ENCODE data around the gene ICAM5.

DNA sequence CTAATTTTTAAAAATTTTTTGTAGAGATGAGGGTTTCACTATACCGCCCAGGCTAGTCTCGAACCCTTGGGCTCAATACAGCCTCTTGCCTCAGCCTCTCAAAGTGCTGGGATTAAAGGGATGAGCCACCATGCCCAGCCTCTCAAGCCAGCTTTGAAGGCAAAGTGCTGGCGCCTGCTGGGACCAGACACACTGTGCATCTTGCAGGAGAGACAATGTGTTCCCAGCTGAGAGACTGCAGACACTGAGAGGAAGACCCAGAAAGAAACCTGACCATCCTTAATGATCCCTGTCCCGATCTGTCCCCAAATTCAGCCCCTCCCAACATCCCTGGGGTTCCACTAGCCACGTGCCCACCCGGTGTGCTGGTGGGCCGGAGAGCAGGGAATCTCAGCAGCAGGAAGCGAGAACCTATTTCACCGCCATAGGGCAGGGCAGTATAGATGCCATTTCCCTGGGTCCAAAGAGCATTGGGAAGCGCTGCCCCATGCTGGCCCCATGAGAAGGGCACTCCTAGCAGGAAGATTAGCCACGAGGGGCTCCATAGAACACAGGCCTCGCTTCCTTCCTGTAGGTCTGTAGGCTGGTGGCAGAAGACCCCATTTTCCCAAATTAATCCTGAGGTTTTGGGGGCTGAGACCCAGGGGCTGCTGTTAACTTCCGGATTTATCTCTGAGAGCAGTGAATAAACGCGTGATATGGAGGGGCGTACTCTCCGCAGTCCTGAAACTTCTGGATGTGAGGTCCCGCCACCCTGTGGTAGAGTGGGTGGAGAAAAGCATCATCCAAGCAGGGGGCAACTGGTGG, 42.6 kb downstream of the ICAM5 start:
- TF ChIP-seq, protein P1, sequence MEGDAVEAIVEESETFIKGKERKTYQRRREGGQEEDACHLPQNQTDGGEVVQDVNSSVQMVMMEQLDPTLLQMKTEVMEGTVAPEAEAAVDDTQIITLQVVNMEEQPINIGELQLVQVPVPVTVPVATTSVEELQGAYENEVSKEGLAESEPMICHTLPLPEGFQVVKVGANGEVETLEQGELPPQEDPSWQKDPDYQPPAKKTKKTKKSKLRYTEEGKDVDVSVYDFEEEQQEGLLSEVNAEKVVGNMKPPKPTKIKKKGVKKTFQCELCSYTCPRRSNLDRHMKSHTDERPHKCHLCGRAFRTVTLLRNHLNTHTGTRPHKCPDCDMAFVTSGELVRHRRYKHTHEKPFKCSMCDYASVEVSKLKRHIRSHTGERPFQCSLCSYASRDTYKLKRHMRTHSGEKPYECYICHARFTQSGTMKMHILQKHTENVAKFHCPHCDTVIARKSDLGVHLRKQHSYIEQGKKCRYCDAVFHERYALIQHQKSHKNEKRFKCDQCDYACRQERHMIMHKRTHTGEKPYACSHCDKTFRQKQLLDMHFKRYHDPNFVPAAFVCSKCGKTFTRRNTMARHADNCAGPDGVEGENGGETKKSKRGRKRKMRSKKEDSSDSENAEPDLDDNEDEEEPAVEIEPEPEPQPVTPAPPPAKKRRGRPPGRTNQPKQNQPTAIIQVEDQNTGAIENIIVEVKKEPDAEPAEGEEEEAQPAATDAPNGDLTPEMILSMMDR (IDR thresholded peaks at IDR 0.05; ENCODE audit: poor library complexity) = peak; percentile 4
- no peak for TF ChIP-seq EZH2 (IDR thresholded peaks at IDR 0.05; ENCODE audit: borderline replicate concordance)
